Duodenal mucosa (tissue), 2 donors: Measurements from ENCODE around the gene CLPTM1.
"Not testable (repeated sequence)": the region's sequence is repeated elsewhere in the genome, so short reads cannot be mapped to it uniquely, and the experiment has no call there.

Experiments
- H3K27ac ChIP-seq: one replicate; pipeline ENCODE4 v1.7.0; 2013; ENCODE audit warnings: low read depth, low read length
- H3K27me3 ChIP-seq, 2 donors: one replicate each; pipeline ENCODE4 v1.7.0; 2013; ENCODE audit warnings: low read length in 2 of 2, control low read depth in 1 of 2; ENCODE audit not compliant: insufficient read depth in 2 of 2, control insufficient read depth in 1 of 2
- H3K36me3 ChIP-seq, 2 donors: one replicate each; pipeline ENCODE4 v1.7.0; 2013; ENCODE audit warnings: low read length in 2 of 2, control low read depth in 1 of 2; ENCODE audit not compliant: insufficient read depth in 2 of 2, control insufficient read depth in 1 of 2
- H3K4me1 ChIP-seq, 2 donors: one replicate each; pipeline ENCODE4 v1.7.0; 2013; ENCODE audit warnings: low read length in 2 of 2, control low read depth in 1 of 2; ENCODE audit not compliant: insufficient read depth in 2 of 2, control insufficient read depth in 1 of 2
- H3K4me3 ChIP-seq, 2 donors: one replicate each; pipeline ENCODE4 v1.7.0; 2013; ENCODE audit warnings: low read length in 2 of 2, low read depth in 1 of 2
- H3K9ac ChIP-seq, 2 donors: one replicate each; pipeline ENCODE4 v1.7.0; 2013; ENCODE audit warnings: low read length in 2 of 2, low read depth in 1 of 2
- H3K9me3 ChIP-seq, 2 donors: one replicate each; pipeline ENCODE4 v1.7.0; 2013; ENCODE audit warnings: low read length in 2 of 2, control low read depth in 1 of 2; ENCODE audit not compliant: control insufficient read depth in 1 of 2

Gene CLPTM1

DNA sequence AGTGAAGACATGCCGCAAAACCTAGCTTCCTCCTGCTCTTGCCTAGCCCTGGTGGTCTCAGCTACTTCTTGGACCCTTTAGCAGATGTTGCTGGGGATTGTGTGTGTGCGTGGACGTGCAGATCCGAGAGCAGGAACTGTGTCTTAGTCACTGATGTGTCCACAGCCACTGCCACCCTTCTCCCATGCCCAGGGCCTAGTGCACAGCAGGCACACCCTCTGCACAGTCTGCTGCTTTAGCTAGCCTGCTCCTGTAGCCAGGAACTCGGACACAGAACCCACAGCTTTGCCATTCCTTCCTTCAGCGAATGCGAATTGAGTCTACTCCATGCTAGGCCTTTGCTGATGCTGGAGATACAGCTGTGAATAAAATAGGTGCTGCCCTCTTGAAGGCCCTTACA lies 2.3 kb downstream of the CLPTM1 start:
- H3K9me3 ChIP-seq: no peaks in the 10 kb centered on the region
- peaks cover 31 to 38% of the 10 kb centered on the region in 2 donors for H3K4me1 ChIP-seq
- no peak overlapping the region for H3K9ac ChIP-seq
- no peak overlapping the region for H3K27ac ChIP-seq
- H3K27me3 ChIP-seq: no peaks in the 10 kb centered on the region
- H3K4me3 ChIP-seq: peak overlapping the region in 1 of 2 donors; percentile 86
- peaks cover 0 to 30% of the 10 kb centered on the region in 2 donors for H3K36me3 ChIP-seq

DNA sequence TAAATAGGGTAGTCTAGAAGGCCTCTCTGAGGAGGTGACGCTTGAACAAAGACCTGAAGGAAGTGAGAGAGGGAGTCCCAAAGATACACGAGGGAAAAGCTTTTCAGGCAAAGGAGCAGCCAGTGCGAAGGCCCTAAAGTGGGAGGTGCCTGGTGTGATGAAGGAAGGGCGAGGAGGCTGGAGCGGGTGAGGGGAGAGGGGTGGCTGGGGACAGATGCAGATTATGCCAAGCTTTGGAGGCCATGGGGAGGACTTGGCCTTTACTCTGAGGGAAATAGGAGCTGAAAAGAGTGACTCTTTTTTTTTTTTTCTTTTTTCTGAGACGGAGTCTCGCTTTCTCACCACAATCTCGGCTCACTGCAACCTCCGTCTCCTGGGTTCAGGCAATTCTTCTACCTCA lies 2.9 kb downstream of the CLPTM1 start:
- no peaks in the 10 kb centered on the region for H3K27me3 ChIP-seq
- H3K36me3 ChIP-seq: peaks cover 0 to 31% of the 10 kb centered on the region in 2 donors
- no peak overlapping the region for H3K27ac ChIP-seq
- no peak overlapping the region for H3K4me3 ChIP-seq
- H3K9ac ChIP-seq: no peak overlapping the region
- peaks cover 31 to 38% of the 10 kb centered on the region in 2 donors for H3K4me1 ChIP-seq
- H3K9me3 ChIP-seq: no peaks in the 10 kb centered on the region

DNA sequence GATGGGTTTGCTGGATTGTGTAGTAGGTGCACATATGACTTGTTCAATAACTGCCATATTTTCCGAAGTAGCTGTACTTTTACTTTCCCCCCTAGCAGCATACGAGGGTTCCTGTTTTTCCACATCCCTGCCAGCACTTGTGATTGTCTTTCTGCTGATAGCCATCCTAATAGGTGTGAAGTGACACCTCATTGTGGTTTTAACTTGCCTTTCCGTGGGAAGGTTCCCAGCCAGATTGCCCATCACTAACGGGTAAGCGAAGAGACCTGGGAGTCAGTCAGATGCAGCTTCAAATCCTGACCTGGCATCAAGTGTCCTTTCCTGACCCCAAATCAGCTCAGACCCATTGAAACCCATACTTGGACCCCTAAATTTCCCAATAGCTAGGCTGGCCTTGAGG lies 4.5 kb downstream of the CLPTM1 start:
- no peak overlapping the region for H3K27ac ChIP-seq
- no peaks in the 10 kb centered on the region for H3K27me3 ChIP-seq
- H3K36me3 ChIP-seq: peaks cover 3 to 34% of the 10 kb centered on the region in 2 donors
- no peak overlapping the region for H3K9ac ChIP-seq
- H3K4me3 ChIP-seq: no peak overlapping the region
- H3K4me1 ChIP-seq: peaks cover 31% of the 10 kb centered on the region in 2 donors
- no peaks in the 10 kb centered on the region for H3K9me3 ChIP-seq

DNA sequence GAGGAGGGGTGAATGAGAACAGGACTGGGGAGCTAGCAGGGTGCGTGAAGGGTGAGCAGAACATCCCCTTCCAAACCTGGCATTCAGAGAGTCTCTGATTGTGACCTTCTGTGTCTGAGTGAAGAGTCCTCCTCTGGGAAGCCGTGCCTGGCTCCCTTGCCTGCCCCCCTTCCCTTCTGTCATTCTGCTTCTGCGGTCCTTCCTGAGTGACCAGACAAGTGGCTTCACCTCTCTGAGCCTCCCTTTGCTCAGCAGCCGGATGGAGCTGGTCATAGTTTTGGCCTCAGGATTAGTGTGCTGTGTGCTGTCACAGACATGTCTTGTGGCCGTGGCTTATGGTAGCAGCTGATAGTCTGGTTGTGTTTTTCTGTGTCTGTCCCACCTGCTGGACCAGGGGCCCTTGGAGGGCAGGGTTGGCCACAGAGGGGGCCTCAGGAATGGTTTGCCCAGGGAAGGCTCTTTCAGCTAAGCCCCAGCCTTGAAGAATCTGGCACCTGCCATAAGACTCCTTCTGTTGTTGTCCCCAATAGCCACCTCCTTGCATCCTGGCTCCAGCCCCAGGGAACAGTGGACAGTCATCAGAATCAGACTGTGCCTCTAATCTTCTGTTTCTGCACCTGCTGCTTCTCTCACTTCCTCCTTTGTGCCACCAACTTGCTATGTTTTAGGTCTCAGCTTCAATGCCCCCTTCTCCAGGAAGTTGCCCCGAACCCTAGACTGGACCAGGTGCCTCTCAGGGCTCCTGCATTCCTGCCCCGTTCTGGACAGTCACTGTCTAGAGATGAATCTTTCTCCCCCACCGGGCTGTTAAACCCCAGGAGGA lies 5.9 kb downstream of the CLPTM1 start:
- H3K27me3 ChIP-seq: no peaks in the 10 kb centered on the region
- peak overlapping the region in 1 of 2 donors; percentile 32 for H3K9ac ChIP-seq
- no peaks in the 10 kb centered on the region for H3K9me3 ChIP-seq
- no peak overlapping the region for H3K4me3 ChIP-seq
- H3K4me1 ChIP-seq: peaks cover 25 to 28% of the 10 kb centered on the region in 2 donors
- peaks cover 3 to 38% of the 10 kb centered on the region in 2 donors for H3K36me3 ChIP-seq
- H3K27ac ChIP-seq: no peak overlapping the region

DNA sequence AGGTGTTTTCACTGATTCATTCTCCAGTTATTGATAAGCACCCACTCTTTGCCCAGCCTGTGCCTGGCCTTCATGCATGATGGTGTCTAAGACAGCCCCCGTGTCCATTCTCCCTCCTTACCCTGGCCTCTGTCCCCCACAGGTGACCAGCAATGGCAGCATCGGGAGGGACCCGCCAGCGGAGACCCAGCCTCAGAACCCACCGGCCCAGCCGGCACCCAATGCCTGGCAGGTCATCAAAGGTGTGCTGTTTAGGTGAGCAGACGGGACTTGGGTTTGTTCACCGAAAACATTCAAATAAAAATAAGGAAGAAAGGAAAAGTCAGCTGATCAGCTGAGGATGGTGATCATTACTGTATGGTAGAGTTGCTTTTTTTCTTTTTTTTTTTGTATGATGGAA lies 6.6 kb downstream of the CLPTM1 start:
- Histone ChIP-seq H3K9ac (no peak overlapping the region), H3K36me3 (peaks cover 3 to 38% of the 10 kb centered on the region in 2 donors), H3K9me3 (no peaks in the 10 kb centered on the region), H3K27me3 (no peaks in the 10 kb centered on the region), H3K27ac (no peak overlapping the region), H3K4me3 (no peak overlapping the region), H3K4me1 (peaks cover 18 to 21% of the 10 kb centered on the region in 2 donors)

DNA sequence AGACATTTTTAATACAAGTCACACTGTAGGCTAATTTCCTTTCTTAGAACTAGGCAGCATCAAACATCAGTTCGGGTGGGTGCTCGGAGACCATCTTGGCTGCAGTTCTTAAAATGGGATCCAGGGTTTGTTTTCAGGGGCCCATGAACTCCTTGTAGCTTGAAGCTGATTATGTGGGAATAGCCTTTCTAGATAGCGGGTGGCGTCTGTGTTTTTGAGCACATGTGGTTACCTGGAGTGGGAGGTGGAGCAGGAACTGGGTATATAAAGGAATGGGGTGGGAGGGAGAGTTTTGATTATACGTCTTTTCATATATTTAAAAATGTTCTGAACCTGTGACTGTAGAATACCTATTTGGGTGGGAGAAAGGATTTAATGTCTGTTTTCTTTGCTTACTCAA lies 12.9 kb downstream of the CLPTM1 start:
- Histone ChIP-seq H3K36me3 (peaks cover 5 to 37% of the 10 kb centered on the region in 2 donors), H3K27ac (no peak overlapping the region), H3K9ac (no peak overlapping the region), H3K4me3 (no peak overlapping the region), H3K27me3 (no peaks in the 10 kb centered on the region), H3K4me1 (no peaks in the 10 kb centered on the region), H3K9me3 (no peaks in the 10 kb centered on the region)

DNA sequence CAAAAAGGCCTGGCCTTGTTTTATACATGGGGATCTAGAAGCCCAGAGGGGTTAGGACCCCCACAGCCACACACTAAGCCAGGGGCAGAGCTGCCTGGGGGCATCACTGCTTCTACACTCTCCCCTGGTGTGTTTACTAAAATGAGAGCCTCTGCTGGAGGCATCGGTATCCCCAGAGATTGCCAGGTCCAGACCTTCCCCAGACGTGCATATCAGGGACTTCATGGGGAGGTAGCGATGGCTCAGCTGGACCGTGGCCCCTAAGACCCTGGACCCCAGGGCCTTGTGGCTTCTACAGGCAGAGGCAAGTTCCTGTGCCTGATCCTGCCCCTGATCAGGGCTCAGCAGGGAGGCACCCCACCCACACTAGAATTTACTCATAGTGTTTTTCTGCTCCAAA lies 13.5 kb downstream of the CLPTM1 start:
- no peaks in the 10 kb centered on the region for H3K27me3 ChIP-seq
- H3K27ac ChIP-seq: no peak overlapping the region
- H3K9me3 ChIP-seq: no peaks in the 10 kb centered on the region
- H3K9ac ChIP-seq: no peak overlapping the region
- H3K4me1 ChIP-seq: no peaks in the 10 kb centered on the region
- no peak overlapping the region for H3K4me3 ChIP-seq
- peaks cover 9 to 41% of the 10 kb centered on the region in 2 donors for H3K36me3 ChIP-seq

DNA sequence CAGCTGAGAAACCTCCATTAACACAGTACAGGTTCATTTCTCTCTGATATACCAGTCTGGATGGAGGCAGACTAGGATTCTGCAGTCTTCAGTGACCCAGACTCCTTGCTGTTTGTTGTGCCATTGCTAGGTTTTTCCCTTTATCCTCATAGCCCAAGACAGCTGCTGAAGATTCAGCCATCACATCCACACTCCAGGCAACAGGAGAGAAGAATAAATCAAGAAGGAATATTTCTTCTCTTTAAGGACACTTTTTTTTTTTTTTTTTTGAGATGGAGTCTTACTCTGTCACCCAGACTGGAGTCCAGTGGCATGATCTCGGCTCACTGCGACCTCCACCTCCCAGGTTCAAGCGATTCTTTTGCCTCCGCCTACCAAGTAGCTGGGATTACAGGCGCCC lies 14.3 kb downstream of the CLPTM1 start:
- Histone ChIP-seq H3K9me3 (no peaks in the 10 kb centered on the region), H3K4me1 (no peaks in the 10 kb centered on the region), H3K9ac (no peak overlapping the region), H3K27ac (no peak overlapping the region), H3K27me3 (no peaks in the 10 kb centered on the region), H3K36me3 (peaks cover 14 to 48% of the 10 kb centered on the region in 2 donors), H3K4me3 (no peak overlapping the region)

DNA sequence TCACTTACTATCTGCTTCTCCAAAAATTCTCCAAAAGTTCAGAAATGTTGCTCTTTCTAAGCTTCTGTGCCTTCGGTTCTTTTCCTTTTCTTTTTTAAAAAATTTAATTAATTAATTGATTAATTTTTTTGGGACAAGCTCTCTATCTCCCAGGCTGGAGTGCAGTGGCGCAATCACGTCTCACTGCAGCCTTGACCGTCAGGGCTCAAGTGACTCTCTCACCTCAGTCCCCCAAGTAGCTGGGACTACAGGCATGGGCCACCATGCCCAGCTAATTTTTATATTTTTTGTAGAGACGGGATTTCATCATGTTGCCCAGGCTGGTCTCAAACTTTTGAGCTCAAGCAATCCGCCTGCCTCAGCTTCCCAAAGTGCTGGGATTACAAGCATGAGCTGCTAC lies 16.3 kb downstream of the CLPTM1 start:
- H3K27ac ChIP-seq, H3K27me3 ChIP-seq, H3K4me1 ChIP-seq, H3K9me3 ChIP-seq, H3K9ac ChIP-seq, H3K4me3 ChIP-seq: not testable (repeated sequence)
- peaks cover 23 to 62% of the 10 kb centered on the region in 2 donors for H3K36me3 ChIP-seq

DNA sequence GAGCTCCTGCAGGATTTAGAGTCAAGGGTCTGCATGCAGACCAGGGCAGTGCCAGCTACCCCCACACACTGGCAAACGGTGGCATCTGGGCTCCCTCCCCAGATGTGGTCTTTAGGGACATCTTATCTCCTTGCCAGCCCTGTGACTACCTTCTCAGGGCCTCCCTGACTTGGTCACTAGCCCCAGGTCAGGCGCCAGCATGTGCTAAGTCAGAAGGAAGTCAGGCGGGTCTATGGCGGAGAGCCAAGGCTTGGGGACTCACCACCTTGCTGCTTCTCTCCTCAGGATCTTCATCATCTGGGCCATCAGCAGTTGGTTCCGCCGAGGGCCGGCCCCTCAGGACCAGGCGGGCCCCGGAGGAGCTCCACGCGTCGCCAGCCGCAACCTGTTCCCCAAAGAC lies 17.6 kb downstream of the CLPTM1 start:
- H3K27ac ChIP-seq: no peak overlapping the region
- H3K4me1 ChIP-seq: no peaks in the 10 kb centered on the region
- peaks cover 35 to 73% of the 10 kb centered on the region in 2 donors for H3K36me3 ChIP-seq
- H3K27me3 ChIP-seq: no peaks in the 10 kb centered on the region
- H3K9me3 ChIP-seq: no peaks in the 10 kb centered on the region
- no peak overlapping the region for H3K9ac ChIP-seq
- H3K4me3 ChIP-seq: no peak overlapping the region
